HG03460 (cell line): ENCODE measurements around the gene TFAP2A.

Experiments
- ATAC-seq: cut with Tn5 transposase; IDR thresholded peaks from one replicate; pipeline ENCODE4 v1.9.1; 2021; ENCODE audit not compliant: unreplicated experiment

TFAP2A gene

GRCh38 chr6:10414756-10415616 lies at the start of gene TFAP2A:
Gene TFAP2A (minus strand): TSS chr6:10415074. CDS start chr6:10414991, 83 bp downstream.
- no peak for ATAC-seq

DNA sequence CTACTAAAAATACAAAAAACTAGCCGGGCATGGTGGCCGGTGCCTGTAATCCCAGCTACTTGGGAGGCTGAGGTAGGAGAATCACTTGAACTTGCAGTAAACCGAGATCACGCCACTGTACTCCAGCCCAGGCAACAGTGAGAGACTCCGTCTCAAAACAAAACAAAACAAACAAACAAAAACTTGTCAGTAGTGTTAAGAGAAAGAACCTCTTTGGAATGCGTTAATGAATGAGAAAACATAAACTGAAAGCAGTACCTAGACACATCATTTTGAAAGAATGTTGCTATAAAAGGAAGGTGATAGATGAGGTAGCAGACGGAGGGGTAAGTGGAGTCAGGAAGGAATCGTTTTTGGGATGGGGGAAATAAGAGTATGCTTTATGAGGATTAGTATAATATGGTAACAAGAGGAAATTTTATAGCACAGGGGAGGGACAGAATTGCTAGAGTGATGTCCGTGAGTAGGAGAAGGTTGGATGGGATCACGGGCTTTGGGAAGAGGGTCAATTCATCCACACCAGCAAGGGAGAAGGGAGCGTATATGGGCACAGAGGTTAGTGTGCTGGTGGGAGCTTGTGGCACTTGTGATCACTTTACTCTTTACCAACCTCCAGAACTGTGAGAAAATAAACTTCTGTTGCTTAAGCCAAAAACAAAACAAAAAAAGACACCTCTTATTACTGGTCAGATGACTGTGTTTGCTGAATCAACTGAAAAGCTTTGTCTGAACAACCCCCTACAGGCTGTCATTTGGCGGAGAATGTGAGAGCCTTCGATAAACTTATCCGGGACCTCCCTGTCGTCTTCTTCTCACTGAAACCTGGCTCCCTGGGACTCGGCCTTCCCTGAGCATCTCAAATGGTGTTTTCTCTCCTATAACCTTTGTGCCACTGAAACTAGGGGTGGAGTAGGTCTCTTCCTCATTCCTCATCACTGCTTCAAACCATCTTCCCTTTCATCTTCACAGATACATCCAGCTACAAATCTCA lies 48.9 kb upstream of the TFAP2A start:
- no peak for ATAC-seq

DNA sequence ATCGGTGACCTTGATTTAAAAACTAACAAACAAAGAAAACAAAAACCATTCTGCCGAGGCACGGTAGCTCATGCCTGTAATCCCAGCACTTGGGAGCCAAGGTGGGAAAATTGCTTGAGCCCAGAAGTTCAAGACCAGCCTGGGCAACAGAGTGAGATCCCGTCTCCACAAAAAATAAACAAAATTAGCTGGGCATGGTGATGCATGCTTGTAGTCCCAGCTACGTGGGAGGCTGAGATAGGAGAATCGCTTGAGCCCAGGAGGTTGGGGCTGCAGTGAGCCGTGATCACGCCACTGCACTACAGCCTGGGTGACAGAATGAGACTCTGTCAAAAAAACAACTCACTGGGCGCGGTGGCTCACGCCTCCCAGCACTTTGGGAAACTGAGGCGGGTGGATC lies 48.2 kb upstream of the TFAP2A start:
- no peak for ATAC-seq

DNA sequence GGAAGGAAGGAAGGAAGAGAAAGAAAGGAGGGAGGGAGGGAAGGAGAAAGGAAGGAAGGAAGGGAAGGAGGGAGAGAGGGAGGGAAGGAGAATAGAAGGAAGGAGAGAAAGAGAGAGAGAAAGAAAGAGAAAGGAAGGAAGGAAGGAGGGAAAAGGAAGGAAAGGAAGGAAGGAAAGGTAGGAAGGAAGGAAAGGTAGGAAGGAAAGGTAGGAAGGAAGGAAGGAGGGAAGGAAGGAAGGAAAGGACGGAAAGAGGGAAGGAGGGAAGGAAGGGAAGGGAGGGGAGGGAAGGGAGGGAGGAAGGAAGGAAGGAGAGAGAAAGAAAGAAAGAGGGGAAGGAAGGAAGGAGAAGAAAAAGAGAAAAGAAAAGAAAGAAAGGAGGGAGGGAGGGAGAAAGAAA lies 47.0 kb upstream of the TFAP2A start:
- ATAC-seq: no peak

- ATAC-seq: peak; percentile 97
Observed at GRCh38 chr6:10460096-10460495, 45.2 kb upstream of the TFAP2A start.

- no peak for ATAC-seq
Observed at GRCh38 chr6:10458287-10458686, 43.4 kb upstream of the TFAP2A start.

DNA sequence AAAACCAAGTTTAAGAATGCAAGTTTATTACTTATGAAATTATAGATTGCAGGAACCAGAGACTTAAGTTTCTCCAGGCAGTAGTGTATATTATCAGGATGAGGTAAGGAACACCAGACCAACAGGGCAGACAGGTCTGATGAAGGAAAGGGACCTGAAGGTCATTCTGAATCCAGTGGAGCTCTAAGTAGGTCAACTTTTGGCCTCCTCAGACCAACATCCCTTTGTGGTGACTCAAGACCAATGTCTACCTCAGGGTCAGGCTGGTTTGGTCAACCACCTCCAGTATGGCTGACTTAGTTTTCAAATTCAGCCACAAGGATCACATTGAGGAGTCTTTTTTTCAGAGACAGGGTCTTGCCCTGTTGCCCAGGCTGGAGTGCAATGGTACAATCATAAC lies 38.7 kb upstream of the TFAP2A start:
- ATAC-seq: no peak

- no peak for ATAC-seq
Observed at GRCh38 chr6:10451828-10452509, 37.1 kb upstream of the TFAP2A start.

DNA sequence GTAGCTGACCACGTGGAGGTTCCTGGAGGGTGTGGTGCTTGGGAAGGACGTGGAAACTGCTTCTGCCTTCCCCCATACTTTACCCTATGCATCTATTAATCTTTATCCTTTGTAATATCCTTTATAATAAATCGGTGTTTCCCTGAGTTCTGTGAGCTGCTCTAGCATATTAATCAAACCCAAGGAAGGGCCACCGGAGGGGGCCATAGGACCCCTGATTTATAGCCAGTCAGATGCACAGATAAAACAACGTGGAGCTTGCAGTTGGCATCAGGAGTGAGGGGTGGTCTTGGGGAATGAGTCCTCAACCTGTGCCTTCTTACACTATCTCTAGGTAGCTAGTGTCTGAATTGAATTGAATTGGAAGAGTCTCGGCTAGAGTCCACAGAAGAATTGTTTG lies 36.5 kb upstream of the TFAP2A start:
- ATAC-seq: no peak

DNA sequence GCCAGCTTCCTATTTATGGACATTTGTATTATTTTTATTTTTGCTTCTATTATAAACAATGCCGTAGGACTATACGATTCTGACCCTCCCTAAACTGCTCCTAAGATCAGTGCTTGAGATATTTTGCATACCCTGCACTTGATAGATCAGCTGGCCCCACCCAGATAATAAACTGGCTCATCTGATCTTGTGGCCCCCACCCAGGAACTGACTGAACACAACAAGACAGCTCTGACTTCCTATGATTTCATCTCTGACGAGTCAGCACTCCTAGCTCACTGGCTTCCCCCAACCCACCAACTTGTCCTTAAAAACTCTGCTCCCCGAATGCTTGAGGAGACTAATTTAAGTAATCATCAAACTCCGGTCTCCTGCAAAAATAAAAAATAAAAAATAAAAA lies 34.9 kb upstream of the TFAP2A start:
- ATAC-seq: no peak

GRCh38 chr6:10448096-10448495 lies 33.2 kb upstream of the TFAP2A start:
- ATAC-seq: no peak

DNA sequence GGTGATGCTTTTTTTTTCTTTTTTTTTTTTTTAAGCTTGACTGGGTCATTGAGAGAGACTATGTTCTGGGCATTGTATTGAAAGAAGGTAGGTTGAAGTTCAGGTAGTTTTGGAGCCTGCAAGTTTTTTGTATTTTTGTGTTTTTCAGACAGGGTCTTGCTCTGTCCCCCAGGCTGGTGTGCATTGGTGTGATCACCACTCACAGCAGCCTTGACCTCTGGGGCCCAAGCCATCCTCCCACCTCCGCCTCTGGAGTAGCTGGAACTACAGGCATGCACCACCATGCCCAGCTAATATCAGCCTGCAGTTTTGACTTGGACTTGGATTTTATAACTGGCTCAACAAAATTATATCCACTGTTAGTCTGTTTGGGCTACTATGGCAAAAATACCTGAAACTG lies 31.7 kb upstream of the TFAP2A start:
- ATAC-seq: no peak

- ATAC-seq: no peak
Observed at GRCh38 chr6:10441655-10442009, 26.8 kb upstream of the TFAP2A start.

DNA sequence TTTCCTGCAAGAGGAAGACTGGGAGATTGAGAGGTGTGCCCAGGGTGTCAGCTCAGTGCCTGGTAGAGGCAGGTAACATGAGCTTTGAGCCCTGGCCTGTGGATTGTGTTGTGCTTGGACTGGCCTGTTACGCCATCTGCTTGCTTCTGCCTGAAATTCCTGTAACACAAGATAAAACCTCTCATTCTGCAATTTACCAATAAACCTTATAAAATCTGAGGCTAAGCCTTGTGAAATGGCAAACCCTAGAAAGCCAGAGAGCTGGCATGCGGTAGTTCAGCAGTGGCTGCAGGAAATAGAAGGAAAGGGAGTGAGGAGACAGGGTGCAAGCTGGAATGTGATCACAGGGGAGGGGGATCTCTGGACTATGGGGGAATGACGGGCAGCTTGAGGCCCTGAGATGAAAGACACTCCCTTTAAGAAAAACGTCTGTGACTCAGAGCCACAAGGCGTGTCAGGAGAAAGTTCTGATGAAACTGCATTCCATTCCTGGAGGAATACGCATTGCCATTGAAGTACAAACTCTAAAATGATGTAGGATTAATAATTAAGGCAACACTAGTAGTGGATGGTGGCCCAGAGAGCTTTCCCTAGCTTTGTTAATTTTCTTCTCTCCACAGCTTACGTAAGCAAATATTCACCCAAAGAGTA lies 26.3 kb upstream of the TFAP2A start:
- no peak for ATAC-seq

DNA sequence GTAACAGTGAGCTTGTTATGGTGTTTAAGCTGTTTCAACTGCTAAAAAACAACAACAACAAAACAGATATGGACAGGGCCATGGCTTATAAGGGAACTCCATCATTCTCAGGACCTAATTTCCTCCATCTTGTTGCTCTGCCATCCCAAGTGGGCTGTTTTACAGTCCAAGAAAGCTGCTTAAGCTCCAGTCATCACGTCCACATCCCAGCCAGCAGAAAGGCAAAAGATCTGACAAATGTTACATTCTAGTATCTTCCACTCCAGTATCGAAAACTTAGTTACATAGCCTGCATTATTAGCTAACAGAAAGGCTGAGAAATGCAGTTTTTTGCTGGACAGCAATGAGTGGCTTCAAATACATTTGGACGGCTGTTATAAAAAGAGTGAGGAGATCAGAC lies 23.0 kb upstream of the TFAP2A start:
- no peak for ATAC-seq

- no peak for ATAC-seq
Observed at GRCh38 chr6:10434235-10434634, 19.4 kb upstream of the TFAP2A start.

- ATAC-seq: no peak
Observed at GRCh38 chr6:10433322-10433721, 18.4 kb upstream of the TFAP2A start.

- ATAC-seq: no peak
Observed at GRCh38 chr6:10431423-10432164, 16.7 kb upstream of the TFAP2A start.

GRCh38 chr6:10429638-10430427 lies 15.0 kb upstream of the TFAP2A start:
- ATAC-seq: peak; percentile 72
